SU-DHL-6 (cell line): ENCODE results near the gene ZNRF1.

Experiments
- H2AFZ ChIP-seq: fragments of 200-600 bp; sonication (generic); 2 replicates; pipeline ENCODE4 v1.6.1; 2014; ENCODE audit warnings: low read depth, mild to moderate bottlenecking, moderate library complexity, mixed read lengths, antibody characterized with exemption, low read length; ENCODE audit not compliant: severe bottlenecking
- H3F3A ChIP-seq: fragments of 200-600 bp; shearing (Covaris generic); 2 replicates; pipeline ENCODE4 v1.6.0; 2016; ENCODE audit warnings: antibody characterized with exemption, mild to moderate bottlenecking; ENCODE audit not compliant: insufficient read depth
- H3K27ac ChIP-seq: fragments of 200-600 bp; sonication (generic); 2 replicates; pipeline ENCODE4 v1.5.1; 2016; ENCODE audit warnings: low read depth, mild to moderate bottlenecking, low read length, moderate library complexity, mixed read lengths
- H3K27me3 ChIP-seq: fragments of 200-600 bp; sonication (generic), shearing (Covaris generic); 2 replicates; pipeline ENCODE4 v1.6.0; 2014; ENCODE audit warnings: mild to moderate bottlenecking, low read length
- H3K36me3 ChIP-seq: fragments of 200-600 bp; sonication (generic); 2 replicates; pipeline ENCODE4 v1.6.1; 2014; ENCODE audit warnings: mild to moderate bottlenecking, low read length, mixed read lengths
- H3K4me2 ChIP-seq: fragments of 300-600, 200-600 bp; shearing (Covaris generic), sonication (generic); 2 replicates; pipeline ENCODE4 v1.6.0; 2014; ENCODE audit warnings: low read length, low read depth, mild to moderate bottlenecking; ENCODE audit not compliant: poor library complexity, severe bottlenecking
- H3K4me3 ChIP-seq: fragments of 200-600 bp; sonication (generic); 2 replicates; pipeline ENCODE4 v1.5.1; 2014; ENCODE audit warnings: antibody characterized with exemption, low read length, mild to moderate bottlenecking, mixed read lengths; ENCODE audit not compliant: insufficient read depth, poor library complexity, severe bottlenecking
- H3K79me2 ChIP-seq: fragments of 200-600 bp; sonication (generic); 2 replicates; pipeline ENCODE4 v1.6.1; 2014; ENCODE audit warnings: mild to moderate bottlenecking, low read length, moderate library complexity; ENCODE audit not compliant: insufficient read depth
- H3K9ac ChIP-seq: fragments of 200-600 bp; sonication (generic); 2 replicates; pipeline ENCODE4 v1.7.0; 2014; ENCODE audit warnings: mild to moderate bottlenecking, low read length
- H3K9me2 ChIP-seq: fragments of 200-600 bp; sonication (generic); replicated peaks from 2 replicates; pipeline ENCODE4 v1.6.1; 2014; ENCODE audit warnings: low read length; ENCODE audit not compliant: insufficient read depth
- H3K9me3 ChIP-seq: fragments of 200-600 bp; sonication (generic); 2 replicates; pipeline ENCODE4 v1.6.1; 2014; ENCODE audit warnings: low read length, mixed read lengths; ENCODE audit not compliant: insufficient read depth
- H4K20me1 ChIP-seq: fragments of 200-600 bp; sonication (generic); 2 replicates; pipeline ENCODE4 v1.6.1; 2014; ENCODE audit warnings: low read depth, mild to moderate bottlenecking, antibody characterized with exemption, low read length, moderate library complexity, mixed read lengths
- CTCF ChIP-seq: fragments of 200-600 bp; sonication (generic); IDR thresholded peaks from one replicate; pipeline ENCODE4 v1.5.1; 2017; ENCODE audit warnings: antibody characterized with exemption, mild to moderate bottlenecking, low read length, moderate library complexity; ENCODE audit not compliant: insufficient read depth, poor library complexity, severe bottlenecking
- EZH2phosphoT487 ChIP-seq: fragments of 200-600 bp; sonication (generic), shearing (Covaris generic); conservative IDR thresholded peaks from 2 replicates; pipeline ENCODE4 v1.6.1; 2018; ENCODE audit warnings: mild to moderate bottlenecking, antibody characterized with exemption, low read length, moderate library complexity, mixed read lengths

ZNRF1 gene

DNA sequence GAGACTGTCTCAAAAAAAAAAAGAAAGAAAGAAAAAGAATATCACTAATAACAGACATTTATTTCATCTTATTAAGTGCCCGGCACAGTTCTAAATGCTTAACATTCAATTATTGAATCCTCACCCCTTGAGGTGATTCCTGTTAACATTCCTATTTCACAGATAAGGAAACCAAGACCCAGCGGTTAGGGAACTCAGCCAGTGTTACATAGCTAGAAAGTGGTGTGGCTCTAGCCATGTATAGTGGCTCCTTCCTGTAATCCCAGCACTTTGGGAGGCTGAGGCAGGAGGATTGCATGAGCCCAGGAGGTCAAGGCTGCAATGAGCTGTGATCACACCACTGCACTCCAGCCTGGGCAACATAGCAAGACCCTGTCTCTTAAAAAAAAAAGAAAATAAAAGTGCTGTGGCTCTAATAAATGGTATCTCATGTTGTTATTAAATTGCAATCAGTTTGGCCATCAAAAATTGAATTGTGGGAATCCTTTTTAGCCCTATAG, 28.1 kb downstream of the ZNRF1 start:
- H4K20me1 ChIP-seq = no peaks in the 10 kb centered on the region
- no peaks in the 10 kb centered on the region for H3K9me3 ChIP-seq
- H3K9ac ChIP-seq = no peak overlapping the region
- no peaks in the 10 kb centered on the region for H3K9me2 ChIP-seq
- no peaks in the 10 kb centered on the region for H3F3A ChIP-seq
- no peak overlapping the region for H3K27ac ChIP-seq
- no peak overlapping the region for H3K4me3 ChIP-seq
- no peak overlapping the region for H2AFZ ChIP-seq
- TF ChIP-seq CTCF (no peak), EZH2phosphoT487 (no peak)
- H3K27me3 ChIP-seq = no peaks in the 10 kb centered on the region
- no peak overlapping the region for H3K4me2 ChIP-seq
- no peaks in the 10 kb centered on the region for H3K36me3 ChIP-seq
- no peaks in the 10 kb centered on the region for H3K79me2 ChIP-seq

GRCh38 chr16:75027520-75028300, 28.9 kb downstream of the ZNRF1 start:
- Histone ChIP-seq H3K79me2 (no peaks in the 10 kb centered on the region; the same call in 1 of the 2 replicates), H3K27ac (no peak overlapping the region)
- no peak for TF ChIP-seq CTCF
- TF ChIP-seq EZH2phosphoT487 = no peak

DNA sequence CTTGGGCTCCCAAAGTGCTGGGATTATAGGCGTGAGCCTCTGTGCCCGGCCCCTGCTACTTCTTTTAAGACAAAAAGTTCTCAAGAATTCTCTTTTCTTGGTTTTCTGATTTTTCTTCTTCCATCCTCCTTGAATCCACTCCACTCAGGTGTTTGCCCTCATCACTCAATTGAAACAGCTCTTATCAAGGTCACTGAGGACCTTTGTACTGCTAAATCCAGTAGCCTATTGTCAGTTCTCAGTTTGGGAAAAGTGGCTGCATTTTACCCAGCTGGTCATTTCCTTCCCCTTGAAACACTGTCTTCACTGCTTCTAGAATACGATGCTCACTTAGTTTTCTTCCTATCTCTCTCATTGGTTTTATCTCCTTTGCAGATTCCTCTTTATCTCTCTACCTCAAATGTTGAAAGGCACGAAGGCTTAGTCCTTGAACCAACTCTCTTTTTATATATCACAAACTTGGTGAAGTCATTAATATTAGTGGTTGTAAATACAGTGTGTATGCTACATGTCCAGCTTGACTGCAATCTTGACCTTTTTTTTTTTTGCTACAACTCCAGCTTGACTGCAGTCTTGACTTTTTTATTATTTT, 29.8 kb downstream of the ZNRF1 start:
- TF ChIP-seq EZH2phosphoT487 = no peak
- TF ChIP-seq CTCF = no peak
- Histone ChIP-seq H3K36me3 (no peaks in the 10 kb centered on the region), H3K27ac (no peak overlapping the region), H2AFZ (no peak overlapping the region), H3K4me3 (no peak overlapping the region), H4K20me1 (no peaks in the 10 kb centered on the region), H3K27me3 (no peaks in the 10 kb centered on the region), H3K9me3 (no peaks in the 10 kb centered on the region), H3K4me2 (no peak overlapping the region), H3K79me2 (no peaks in the 10 kb centered on the region; the same call in 1 of the 2 replicates), H3K9ac (no peak overlapping the region), H3F3A (no peaks in the 10 kb centered on the region), H3K9me2 (no peaks in the 10 kb centered on the region)

More at GRCh38 chr16:75027520-75028300, 28.9 kb downstream of the ZNRF1 start:
- Histone ChIP-seq H3F3A (no peaks in the 10 kb centered on the region), H3K4me3 (no peak overlapping the region), H2AFZ (no peak overlapping the region), H4K20me1 (no peaks in the 10 kb centered on the region), H3K36me3 (no peaks in the 10 kb centered on the region), H3K9me3 (no peaks in the 10 kb centered on the region), H3K9ac (no peak overlapping the region), H3K27me3 (no peaks in the 10 kb centered on the region), H3K9me2 (no peaks in the 10 kb centered on the region), H3K4me2 (no peak overlapping the region)
